HepG2 (cell line): ENCODE results near the gene RBSN. TPM values are rescaled to one million over a fixed set of nuclear protein-coding genes. Genes with fewer than 3 reads are reported as not detected.

Experiments
- BCL6 ChIP-seq: IDR thresholded peaks from 2 replicates; pipeline ENCODE4 v1.6.1; 2016; ENCODE audit warnings: missing genetic modification reagents, missing compliant biosample characterization
- EED ChIP-seq: sonication (generic); formaldehyde crosslinking; IDR thresholded peaks from 2 replicates; pipeline ENCODE4 v1.5.0; 2020; ENCODE audit warnings: mild to moderate bottlenecking, missing genetic modification reagents
- ELF3 ChIP-seq: IDR thresholded peaks from 2 replicates; pipeline ENCODE4 v1.6.1; 2016; ENCODE audit warnings: missing genetic modification reagents, missing compliant biosample characterization
- FOXA1 ChIP-seq, 2 experiments: fragments of 450-650 bp in 1 of 2; sonication (generic) in 1 of 2; formaldehyde crosslinking in 1 of 2; IDR thresholded peaks; 2 replicates each; pipeline versions ENCODE4 v1.4.0 to v1.6.1; 2016 to 2020; ENCODE audit warnings: missing genetic modification reagents in 1 of 2
- JUNB ChIP-seq: sonication (generic); formaldehyde crosslinking; IDR thresholded peaks from 2 replicates; pipeline ENCODE4 v1.8.0; 2022; ENCODE audit warnings: missing genetic modification reagents, mild to moderate bottlenecking, borderline replicate concordance
- MYC ChIP-seq: sonication (generic); formaldehyde crosslinking; IDR thresholded peaks from 2 replicates; pipeline ENCODE4 v1.9.0; 2021; ENCODE audit warnings: missing genetic modification reagents, borderline replicate concordance
- SALL2 ChIP-seq: sonication (generic); formaldehyde crosslinking; IDR thresholded peaks from 2 replicates; pipeline ENCODE4 v1.8.1; 2023; ENCODE audit warnings: mild to moderate bottlenecking, missing genetic modification reagents, inconsistent platforms
- SAP130 ChIP-seq: IDR thresholded peaks from 2 replicates; pipeline ENCODE4 v1.6.1; 2016; ENCODE audit warnings: low read depth
- ZNF331 ChIP-seq: sonication (generic); formaldehyde crosslinking; IDR thresholded peaks from 2 replicates; pipeline ENCODE4 v1.4.0; 2020; ENCODE audit warnings: missing genetic modification reagents
- ZNF557 ChIP-seq: sonication (generic); formaldehyde crosslinking; IDR thresholded peaks from 2 replicates; pipeline ENCODE4 v1.4.0; 2020; ENCODE audit warnings: missing genetic modification reagents
- ZNF652 ChIP-seq: IDR thresholded peaks from 2 replicates; pipeline ENCODE4 v1.6.1; 2016; ENCODE audit warnings: low read depth, borderline replicate concordance
- ZNF720 ChIP-seq: sonication (generic); formaldehyde crosslinking; IDR thresholded peaks from 2 replicates; pipeline ENCODE4 v1.4.0; 2020; ENCODE audit warnings: missing genetic modification reagents
- ZNF761 ChIP-seq: sonication (generic); formaldehyde crosslinking; conservative IDR thresholded peaks from 2 replicates; pipeline ENCODE4 v1.4.0; 2020; ENCODE audit warnings: mild to moderate bottlenecking, missing genetic modification reagents
- ZNF879 ChIP-seq: sonication (generic); formaldehyde crosslinking; IDR thresholded peaks from 2 replicates; pipeline ENCODE4 v1.8.1; 2023; ENCODE audit warnings: missing genetic modification reagents
- polyA plus RNA-seq, 8 experiments: library from polyadenylated mRNA; depleted of rRNA in 3 of 8; stranded (reverse) in 7 of 8; unstranded in 1 of 8; fragments of >200 nt; fragmentation: Illumina TruSeq in 4 of 8; extraction: Trizol in 4 of 8; gene quantifications; 2 replicates each; pipeline versions ENCODE4 v1.2.1 to v1.2.3, GENCODE V29; 2011 to 2016; ENCODE audit warnings: low read depth in 4 of 8, missing spikeins in 1 of 8, mixed read lengths in 1 of 8; ENCODE audit not compliant: insufficient read depth in 1 of 8
- total RNA-seq, 5 experiments: library from RNA; depleted of rRNA; stranded (reverse); fragments of >200 nt; fragmentation: Illumina TruSeq; extraction: Trizol; gene quantifications; 2 replicates each; pipeline ENCODE4 v1.2.3, GENCODE V29; 2016; ENCODE audit warnings: low read depth in 1 of 5
- TF ChIP-seq, protein P1 (sequence below): IDR thresholded peaks from 2 replicates; pipeline ENCODE4 v1.6.1; 2016
- TF ChIP-seq, protein P2 (sequence below): sonication (generic); formaldehyde crosslinking; IDR thresholded peaks from 2 replicates; pipeline ENCODE4 v1.4.0; 2020; ENCODE audit warnings: missing genetic modification reagents
- TF ChIP-seq, protein P3 (sequence below): sonication (generic); formaldehyde crosslinking; IDR thresholded peaks from 2 replicates; pipeline ENCODE4 v1.8.1; 2023; ENCODE audit warnings: missing genetic modification reagents, inconsistent platforms, borderline replicate concordance
- TF ChIP-seq, protein P4 (sequence below): IDR thresholded peaks from 2 replicates; pipeline ENCODE4 v1.6.1; 2018; ENCODE audit warnings: missing genetic modification reagents, mild to moderate bottlenecking, missing compliant biosample characterization
- TF ChIP-seq, protein P5 (sequence below): sonication (generic); formaldehyde crosslinking; IDR thresholded peaks from 2 replicates; pipeline ENCODE4 v1.4.0; 2020; ENCODE audit warnings: missing genetic modification reagents, mild to moderate bottlenecking, borderline replicate concordance
- TF ChIP-seq, protein P6 (sequence below): conservative IDR thresholded peaks from 2 replicates; pipeline ENCODE4 v1.6.1; 2018; ENCODE audit warnings: missing genetic modification reagents
- TF ChIP-seq, protein P7 (sequence below): IDR thresholded peaks from 2 replicates; pipeline ENCODE4 v1.6.1; 2012; ENCODE audit warnings: inconsistent platforms

RBSN gene
- total and polyA plus RNA-seq, 2 of the 13 experiments (the other 11 are each of a cell fraction or from before 2014, with no cell fraction given) = 7.9 to 11.8 TPM

DNA sequence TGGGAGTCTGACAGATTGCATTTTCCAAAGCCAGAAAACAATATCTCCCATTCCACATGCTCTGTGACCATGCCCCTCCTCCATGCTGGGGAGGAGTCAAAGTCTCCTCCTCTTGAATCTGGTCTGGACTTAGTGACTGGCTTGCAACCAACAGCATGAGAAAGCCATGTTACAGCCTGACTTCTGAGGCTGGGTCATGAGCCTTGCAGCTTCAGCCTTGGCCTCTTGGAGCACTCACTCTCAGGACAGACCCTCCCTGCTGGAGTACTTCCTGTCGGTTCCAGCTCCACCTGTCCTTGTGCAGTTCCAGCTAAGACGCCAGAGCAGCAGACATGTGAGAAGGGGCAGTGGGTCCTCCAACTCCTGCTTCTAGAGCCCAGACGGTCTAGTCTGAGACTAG lies 49.7 kb upstream of the RBSN start (continued):
- TF ChIP-seq BCL6 (CRISPR knock-in tag) (0 out of 2 replicates have a peak, but pooled peaks have one; percentile 14), SAP130 (CRISPR knock-in tag) (0 out of 2 replicates have a peak, but pooled peaks have one; percentile 28), ELF3 (no peak), ZNF557 (no peak), ZNF652 (CRISPR knock-in tag) (no peak), FOXA1 (IDR thresholded peaks at IDR 0.05) (no peak), FOXA1 (CRISPR knock-in tag; IDR thresholded peaks at IDR 0.05) (peak; percentile 49; the same call in 1 of the 2 replicates), EED (CRISPR knock-in tag) (no peak), ZNF720 (CRISPR knock-in tag) (no peak), JUNB (CRISPR knock-in tag) (no peak), ZNF761 (CRISPR knock-in tag) (no peak), SALL2 (CRISPR knock-in tag) (no peak), ZNF331 (CRISPR knock-in tag) (peak; percentile 69), ZNF879 (CRISPR knock-in tag) (no peak), MYC (peak; percentile 32; the same call in 1 of the 2 replicates)
- TF ChIP-seq, protein P1, sequence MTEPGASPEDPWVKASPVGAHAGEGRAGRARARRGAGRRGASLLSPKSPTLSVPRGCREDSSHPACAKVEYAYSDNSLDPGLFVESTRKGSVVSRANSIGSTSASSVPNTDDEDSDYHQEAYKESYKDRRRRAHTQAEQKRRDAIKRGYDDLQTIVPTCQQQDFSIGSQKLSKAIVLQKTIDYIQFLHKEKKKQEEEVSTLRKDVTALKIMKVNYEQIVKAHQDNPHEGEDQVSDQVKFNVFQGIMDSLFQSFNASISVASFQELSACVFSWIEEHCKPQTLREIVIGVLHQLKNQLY (CRISPR knock-in tag) = no peak
- TF ChIP-seq, protein P2, sequence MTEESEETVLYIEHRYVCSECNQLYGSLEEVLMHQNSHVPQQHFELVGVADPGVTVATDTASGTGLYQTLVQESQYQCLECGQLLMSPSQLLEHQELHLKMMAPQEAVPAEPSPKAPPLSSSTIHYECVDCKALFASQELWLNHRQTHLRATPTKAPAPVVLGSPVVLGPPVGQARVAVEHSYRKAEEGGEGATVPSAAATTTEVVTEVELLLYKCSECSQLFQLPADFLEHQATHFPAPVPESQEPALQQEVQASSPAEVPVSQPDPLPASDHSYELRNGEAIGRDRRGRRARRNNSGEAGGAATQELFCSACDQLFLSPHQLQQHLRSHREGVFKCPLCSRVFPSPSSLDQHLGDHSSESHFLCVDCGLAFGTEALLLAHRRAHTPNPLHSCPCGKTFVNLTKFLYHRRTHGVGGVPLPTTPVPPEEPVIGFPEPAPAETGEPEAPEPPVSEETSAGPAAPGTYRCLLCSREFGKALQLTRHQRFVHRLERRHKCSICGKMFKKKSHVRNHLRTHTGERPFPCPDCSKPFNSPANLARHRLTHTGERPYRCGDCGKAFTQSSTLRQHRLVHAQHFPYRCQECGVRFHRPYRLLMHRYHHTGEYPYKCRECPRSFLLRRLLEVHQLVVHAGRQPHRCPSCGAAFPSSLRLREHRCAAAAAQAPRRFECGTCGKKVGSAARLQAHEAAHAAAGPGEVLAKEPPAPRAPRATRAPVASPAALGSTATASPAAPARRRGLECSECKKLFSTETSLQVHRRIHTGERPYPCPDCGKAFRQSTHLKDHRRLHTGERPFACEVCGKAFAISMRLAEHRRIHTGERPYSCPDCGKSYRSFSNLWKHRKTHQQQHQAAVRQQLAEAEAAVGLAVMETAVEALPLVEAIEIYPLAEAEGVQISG (CRISPR knock-in tag) = peak; percentile 50; the same call in 1 of the 2 replicates
- TF ChIP-seq, protein P3, sequence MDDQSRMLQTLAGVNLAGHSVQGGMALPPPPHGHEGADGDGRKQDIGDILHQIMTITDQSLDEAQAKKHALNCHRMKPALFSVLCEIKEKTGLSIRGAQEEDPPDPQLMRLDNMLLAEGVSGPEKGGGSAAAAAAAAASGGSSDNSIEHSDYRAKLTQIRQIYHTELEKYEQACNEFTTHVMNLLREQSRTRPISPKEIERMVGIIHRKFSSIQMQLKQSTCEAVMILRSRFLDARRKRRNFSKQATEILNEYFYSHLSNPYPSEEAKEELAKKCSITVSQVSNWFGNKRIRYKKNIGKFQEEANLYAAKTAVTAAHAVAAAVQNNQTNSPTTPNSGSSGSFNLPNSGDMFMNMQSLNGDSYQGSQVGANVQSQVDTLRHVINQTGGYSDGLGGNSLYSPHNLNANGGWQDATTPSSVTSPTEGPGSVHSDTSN (CRISPR knock-in tag) = no peak
- TF ChIP-seq, protein P4, sequence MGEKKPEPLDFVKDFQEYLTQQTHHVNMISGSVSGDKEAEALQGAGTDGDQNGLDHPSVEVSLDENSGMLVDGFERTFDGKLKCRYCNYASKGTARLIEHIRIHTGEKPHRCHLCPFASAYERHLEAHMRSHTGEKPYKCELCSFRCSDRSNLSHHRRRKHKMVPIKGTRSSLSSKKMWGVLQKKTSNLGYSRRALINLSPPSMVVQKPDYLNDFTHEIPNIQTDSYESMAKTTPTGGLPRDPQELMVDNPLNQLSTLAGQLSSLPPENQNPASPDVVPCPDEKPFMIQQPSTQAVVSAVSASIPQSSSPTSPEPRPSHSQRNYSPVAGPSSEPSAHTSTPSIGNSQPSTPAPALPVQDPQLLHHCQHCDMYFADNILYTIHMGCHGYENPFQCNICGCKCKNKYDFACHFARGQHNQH (CRISPR knock-in tag) = no peak
- TF ChIP-seq, protein P5, sequence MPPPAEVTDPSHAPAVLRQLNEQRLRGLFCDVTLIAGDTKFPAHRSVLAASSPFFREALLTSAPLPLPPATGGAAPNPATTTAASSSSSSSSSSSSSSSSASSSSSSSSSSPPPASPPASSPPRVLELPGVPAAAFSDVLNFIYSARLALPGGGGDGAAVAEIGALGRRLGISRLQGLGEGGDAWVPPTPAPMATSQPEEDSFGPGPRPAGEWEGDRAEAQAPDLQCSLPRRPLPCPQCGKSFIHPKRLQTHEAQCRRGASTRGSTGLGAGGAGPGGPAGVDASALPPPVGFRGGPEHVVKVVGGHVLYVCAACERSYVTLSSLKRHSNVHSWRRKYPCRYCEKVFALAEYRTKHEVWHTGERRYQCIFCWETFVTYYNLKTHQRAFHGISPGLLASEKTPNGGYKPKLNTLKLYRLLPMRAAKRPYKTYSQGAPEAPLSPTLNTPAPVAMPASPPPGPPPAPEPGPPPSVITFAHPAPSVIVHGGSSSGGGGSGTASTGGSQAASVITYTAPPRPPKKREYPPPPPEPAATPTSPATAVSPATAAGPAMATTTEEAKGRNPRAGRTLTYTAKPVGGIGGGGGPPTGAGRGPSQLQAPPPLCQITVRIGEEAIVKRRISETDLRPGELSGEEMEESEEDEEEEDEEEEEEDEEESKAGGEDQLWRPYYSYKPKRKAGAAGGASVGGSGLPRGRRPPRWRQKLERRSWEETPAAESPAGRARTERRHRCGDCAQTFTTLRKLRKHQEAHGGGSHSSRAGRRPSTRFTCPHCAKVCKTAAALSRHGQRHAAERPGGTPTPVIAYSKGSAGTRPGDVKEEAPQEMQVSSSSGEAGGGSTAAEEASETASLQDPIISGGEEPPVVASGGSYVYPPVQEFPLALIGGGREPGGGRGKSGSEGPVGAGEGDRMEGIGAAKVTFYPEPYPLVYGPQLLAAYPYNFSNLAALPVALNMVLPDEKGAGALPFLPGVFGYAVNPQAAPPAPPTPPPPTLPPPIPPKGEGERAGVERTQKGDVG (CRISPR knock-in tag) = no peak
- TF ChIP-seq, protein P6, sequence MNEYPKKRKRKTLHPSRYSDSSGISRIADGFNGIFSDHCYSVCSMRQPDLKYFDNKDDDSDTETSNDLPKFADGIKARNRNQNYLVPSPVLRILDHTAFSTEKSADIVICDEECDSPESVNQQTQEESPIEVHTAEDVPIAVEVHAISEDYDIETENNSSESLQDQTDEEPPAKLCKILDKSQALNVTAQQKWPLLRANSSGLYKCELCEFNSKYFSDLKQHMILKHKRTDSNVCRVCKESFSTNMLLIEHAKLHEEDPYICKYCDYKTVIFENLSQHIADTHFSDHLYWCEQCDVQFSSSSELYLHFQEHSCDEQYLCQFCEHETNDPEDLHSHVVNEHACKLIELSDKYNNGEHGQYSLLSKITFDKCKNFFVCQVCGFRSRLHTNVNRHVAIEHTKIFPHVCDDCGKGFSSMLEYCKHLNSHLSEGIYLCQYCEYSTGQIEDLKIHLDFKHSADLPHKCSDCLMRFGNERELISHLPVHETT = no peak
- TF ChIP-seq, protein P7, sequence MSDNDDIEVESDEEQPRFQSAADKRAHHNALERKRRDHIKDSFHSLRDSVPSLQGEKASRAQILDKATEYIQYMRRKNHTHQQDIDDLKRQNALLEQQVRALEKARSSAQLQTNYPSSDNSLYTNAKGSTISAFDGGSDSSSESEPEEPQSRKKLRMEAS = peak; percentile 25; the same call in 1 of the 2 replicates
